Mesodermal cell (in vitro differentiated cells): ENCODE results near the gene LMOD1.
A peak's percentile ranks its signal among the peaks of the same experiment; 100 is the strongest.
"Not testable (repeated sequence)": the region's sequence is repeated elsewhere in the genome, so short reads cannot be mapped to it uniquely, and the experiment has no call there.

Source experiments
- H3K27ac ChIP-seq: 2 replicates; pipeline ENCODE4 v1.7.0; 2013; ENCODE audit warnings: mild to moderate bottlenecking, low read depth, low read length, moderate library complexity; ENCODE audit not compliant: severe bottlenecking
- H3K36me3 ChIP-seq: 2 replicates; pipeline ENCODE4 v1.7.1; 2013; ENCODE audit warnings: mild to moderate bottlenecking, low read length, moderate library complexity; ENCODE audit not compliant: control insufficient read depth, insufficient read depth
- H3K4me1 ChIP-seq: one replicate; pipeline ENCODE4 v1.7.1; 2013; ENCODE audit warnings: mild to moderate bottlenecking, low read length; ENCODE audit not compliant: insufficient read depth, control insufficient read depth, poor library complexity, severe bottlenecking
- H3K4me3 ChIP-seq: 2 replicates; pipeline ENCODE4 v1.7.0; 2013; ENCODE audit warnings: low read length, control low read depth, mild to moderate bottlenecking; ENCODE audit not compliant: insufficient read depth, poor library complexity, severe bottlenecking; ENCODE audit errors: extremely low read depth
- H3K9me3 ChIP-seq: 2 replicates; pipeline ENCODE4 v1.7.1; 2013; ENCODE audit warnings: mild to moderate bottlenecking, low read length, moderate library complexity; ENCODE audit not compliant: control insufficient read depth
- WGBS, 2 experiments: methylation state at CpG; one replicate each; pipeline ENCODE4 v1.1.5; 2013; ENCODE audit warnings: missing lambda C conversion rate in 2 of 2; ENCODE audit not compliant: insufficient coverage in 2 of 2; 5-methylcytosine and 5-hydroxymethylcytosine counted together

The LMOD1 gene

DNA sequence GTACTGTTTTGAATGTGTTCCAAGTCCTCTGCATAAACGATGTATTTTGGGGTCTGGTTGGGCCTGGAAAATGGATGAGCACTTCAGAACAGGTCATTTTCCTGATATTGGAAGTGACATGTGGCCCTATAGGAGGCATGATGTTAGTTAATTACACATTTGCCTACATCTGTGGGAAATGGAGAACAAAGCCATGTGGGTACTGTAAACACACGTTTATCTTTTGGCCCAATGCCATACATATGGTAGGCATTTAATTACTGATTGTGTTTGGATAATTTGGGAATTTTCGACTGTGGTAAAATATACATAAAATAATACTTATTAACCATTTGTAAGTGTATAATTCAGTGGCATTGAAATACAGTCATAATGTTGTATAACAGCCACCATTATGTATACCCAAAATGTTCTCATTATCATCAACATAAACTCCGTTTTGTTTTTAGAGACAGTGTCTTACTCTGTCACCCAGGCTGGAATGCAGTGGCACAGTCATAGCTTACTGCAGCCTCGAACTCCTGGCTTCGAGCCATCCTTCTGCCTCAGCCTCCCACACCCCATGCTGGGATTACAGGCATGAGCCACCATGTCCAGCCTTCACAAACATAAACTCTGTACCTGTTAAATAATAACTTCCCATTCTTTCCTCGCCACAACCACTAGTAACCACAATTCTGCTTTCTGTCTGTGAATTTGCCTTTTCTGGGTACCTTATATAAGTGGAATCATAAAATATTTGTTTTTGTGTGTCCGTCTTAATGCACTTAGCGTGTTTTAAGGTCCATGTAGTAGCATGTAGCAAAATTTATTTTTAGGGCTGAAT, 24.2 kb upstream of the LMOD1 start:
- Histone ChIP-seq H3K36me3 (peaks cover 50% of the 10 kb centered on the region), H3K4me3 (no peak overlapping the region), H3K9me3 (no peaks in the 10 kb centered on the region), H3K4me1 (no peaks in the 10 kb centered on the region), H3K27ac (no peak overlapping the region)
- WGBS, 2 experiments = 98% methylated on average over 4 of the region's 9 CpGs

DNA sequence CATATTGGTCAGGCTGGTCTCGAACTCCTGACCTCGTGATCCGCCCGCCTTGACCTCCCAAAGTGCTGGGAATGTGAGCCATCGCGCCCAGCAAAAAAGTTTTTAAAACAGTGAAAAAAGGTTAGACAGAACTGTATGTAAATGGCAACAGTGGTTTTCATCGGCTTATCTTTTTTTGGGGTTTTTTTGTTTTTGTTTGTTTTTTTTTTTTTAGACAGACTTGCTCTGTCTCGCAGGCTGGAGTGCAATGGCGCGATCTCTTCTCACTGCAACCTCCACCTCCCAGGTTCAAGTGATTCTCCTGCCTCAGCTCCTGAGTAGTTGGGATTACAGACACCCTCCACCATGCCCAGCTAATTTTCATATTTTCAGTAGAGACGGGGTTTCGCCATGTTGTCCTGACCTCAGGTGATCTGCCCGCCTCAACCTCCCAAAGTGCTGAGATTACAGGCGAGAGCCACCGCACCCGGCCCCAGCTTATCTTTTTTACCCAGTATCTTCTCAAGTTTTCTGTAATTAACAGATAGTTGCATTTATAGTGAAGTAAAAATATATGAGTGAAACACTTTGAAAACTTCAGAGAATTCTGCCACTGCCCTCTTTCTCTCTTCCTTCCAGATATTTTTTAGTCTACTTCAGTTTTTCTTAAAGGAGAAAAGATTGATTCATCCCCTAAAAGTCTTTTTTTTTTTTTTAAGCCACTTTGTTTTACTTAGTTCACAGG, 22.0 kb upstream of the LMOD1 start:
- Histone ChIP-seq H3K27ac (no peak overlapping the region), H3K9me3 (no peaks in the 10 kb centered on the region), H3K4me1 (no peaks in the 10 kb centered on the region), H3K4me3 (no peak overlapping the region), H3K36me3 (peaks cover 71% of the 10 kb centered on the region)
- 96 to 98% methylated on average over 11 to 12 of the region's 16 CpGs for WGBS, 2 experiments

DNA sequence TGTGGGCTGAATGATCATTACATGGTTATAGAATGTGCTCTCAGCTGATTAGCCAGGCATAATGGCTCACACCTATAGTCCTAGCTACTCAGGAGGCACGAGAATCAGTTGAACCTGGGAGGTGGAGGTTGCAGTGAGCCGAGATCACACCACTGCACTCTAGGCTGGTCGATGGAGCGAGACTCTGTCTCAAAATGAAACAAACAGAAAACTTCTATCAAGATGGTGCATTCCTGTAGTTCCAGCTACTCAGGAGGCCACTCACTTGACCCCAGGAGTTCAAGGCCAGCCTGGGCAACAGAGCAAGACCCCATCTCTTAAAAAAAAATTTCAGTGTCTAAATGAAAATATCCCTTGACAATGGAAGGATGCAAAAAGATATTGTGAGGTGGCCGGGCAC, 19.8 kb upstream of the LMOD1 start:
- no peaks in the 10 kb centered on the region for H3K4me1 ChIP-seq
- no peak overlapping the region for H3K4me3 ChIP-seq
- peaks cover 93% of the 10 kb centered on the region for H3K36me3 ChIP-seq
- no peaks in the 10 kb centered on the region for H3K9me3 ChIP-seq
- H3K27ac ChIP-seq = no peak overlapping the region
- 85 to 98% methylated on average over 5 of the region's 5 CpGs for WGBS, 2 experiments

DNA sequence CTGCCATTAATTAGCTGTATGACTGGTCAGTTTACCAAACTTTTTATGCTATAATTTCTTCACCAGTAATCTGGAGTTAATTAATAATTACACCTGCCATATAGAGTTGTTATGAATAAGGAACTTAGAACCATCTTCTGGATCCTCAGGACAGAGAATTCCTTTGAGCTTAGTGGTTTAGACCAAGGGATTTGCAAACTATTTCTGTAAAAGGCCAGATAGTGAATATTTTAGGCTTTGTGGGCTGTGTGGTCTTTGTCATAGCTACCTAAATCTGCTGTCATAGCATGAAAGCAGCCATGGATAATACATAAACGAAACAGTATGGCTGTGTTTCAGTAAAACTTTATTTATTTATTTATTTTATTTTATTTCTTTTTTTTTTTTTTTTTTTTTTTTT, 17.9 kb upstream of the LMOD1 start:
- no CpG with 5 or more reads among the region's 1 CpG for WGBS, 2 experiments
- Histone ChIP-seq H3K4me1 (no peaks in the 10 kb centered on the region), H3K4me3 (no peak overlapping the region), H3K27ac (no peak overlapping the region), H3K36me3 (peaks cover 93% of the 10 kb centered on the region), H3K9me3 (no peaks in the 10 kb centered on the region)

DNA sequence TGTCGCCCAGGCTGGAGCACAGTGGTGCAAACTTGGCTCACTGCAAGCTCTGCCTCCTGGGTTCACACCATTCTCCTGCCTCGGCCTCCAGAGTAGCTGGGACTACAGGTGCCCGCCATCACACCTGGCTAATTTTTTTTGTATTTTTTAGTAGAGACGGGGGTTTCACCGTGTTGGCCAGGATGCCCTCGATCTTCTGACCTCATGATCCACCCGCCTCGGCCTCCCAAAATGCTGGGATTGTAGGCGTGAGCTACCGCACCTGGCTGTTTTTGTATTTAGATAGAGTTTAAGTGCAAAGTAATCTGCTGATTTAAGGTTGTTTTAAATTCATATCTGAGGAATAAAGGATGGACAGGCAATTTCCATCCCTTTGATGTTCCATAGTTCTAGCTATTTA, 16.0 kb upstream of the LMOD1 start:
- H3K27ac ChIP-seq, H3K4me3 ChIP-seq, H3K9me3 ChIP-seq, H3K4me1 ChIP-seq: not testable (repeated sequence)
- H3K36me3 ChIP-seq = peaks cover 92% of the 10 kb centered on the region
- 94 to 97% methylated on average over 9 to 10 of the region's 10 CpGs for WGBS, 2 experiments

DNA sequence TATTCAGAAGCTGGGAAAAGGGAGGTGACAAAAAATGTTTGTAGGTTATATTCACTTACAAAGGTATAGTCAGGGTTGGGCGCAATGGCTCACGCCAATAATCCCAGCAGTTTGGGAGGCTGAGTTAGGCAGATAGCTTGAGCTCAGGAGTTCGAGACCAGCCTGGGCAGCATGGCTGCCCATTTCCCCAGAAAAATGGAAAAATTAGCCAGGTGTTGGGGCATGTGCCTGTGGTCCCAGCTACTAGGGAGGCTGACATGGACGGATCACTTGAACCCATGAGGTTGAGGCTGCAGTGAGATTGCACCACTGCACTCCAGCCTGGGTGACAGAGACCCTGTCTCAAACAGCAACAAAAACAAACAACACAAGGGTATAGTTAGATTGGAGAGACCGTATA, 12.0 kb upstream of the LMOD1 start:
- Histone ChIP-seq H3K4me1 (no peaks in the 10 kb centered on the region), H3K36me3 (peaks cover 67% of the 10 kb centered on the region), H3K27ac (no peak overlapping the region), H3K4me3 (no peak overlapping the region), H3K9me3 (no peaks in the 10 kb centered on the region)
- WGBS, 2 experiments = 92 to 100% methylated on average over 4 of the region's 5 CpGs

DNA sequence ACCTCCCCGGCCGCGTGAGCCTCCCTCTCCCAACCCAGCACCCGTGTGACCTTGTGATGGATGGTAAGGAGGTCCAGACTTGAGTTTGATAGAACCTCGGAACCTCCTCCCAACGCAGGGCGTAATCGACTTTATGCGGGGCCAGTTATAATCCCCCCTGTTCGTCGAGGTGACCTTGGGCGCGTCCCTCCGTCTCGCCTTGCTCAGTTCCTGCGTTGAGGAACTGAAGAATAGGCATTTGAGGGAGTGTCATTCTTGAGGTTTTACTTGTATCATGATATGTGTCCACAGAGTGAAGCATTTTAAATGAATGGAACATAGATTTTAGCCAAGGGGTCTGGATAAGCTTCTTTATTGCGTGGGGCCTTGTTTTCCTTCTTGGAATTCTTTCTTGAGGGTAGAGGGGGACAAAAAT, 9.4 kb upstream of the LMOD1 start:
- H3K4me1 ChIP-seq = no peaks in the 10 kb centered on the region
- H3K4me3 ChIP-seq = peak overlapping the region; percentile 93
- H3K27ac ChIP-seq = peak overlapping the region; percentile 54
- peaks cover 41% of the 10 kb centered on the region for H3K36me3 ChIP-seq
- no peaks in the 10 kb centered on the region for H3K9me3 ChIP-seq
- WGBS, 2 experiments = 0% methylated on average over 8 of the region's 17 CpGs

DNA sequence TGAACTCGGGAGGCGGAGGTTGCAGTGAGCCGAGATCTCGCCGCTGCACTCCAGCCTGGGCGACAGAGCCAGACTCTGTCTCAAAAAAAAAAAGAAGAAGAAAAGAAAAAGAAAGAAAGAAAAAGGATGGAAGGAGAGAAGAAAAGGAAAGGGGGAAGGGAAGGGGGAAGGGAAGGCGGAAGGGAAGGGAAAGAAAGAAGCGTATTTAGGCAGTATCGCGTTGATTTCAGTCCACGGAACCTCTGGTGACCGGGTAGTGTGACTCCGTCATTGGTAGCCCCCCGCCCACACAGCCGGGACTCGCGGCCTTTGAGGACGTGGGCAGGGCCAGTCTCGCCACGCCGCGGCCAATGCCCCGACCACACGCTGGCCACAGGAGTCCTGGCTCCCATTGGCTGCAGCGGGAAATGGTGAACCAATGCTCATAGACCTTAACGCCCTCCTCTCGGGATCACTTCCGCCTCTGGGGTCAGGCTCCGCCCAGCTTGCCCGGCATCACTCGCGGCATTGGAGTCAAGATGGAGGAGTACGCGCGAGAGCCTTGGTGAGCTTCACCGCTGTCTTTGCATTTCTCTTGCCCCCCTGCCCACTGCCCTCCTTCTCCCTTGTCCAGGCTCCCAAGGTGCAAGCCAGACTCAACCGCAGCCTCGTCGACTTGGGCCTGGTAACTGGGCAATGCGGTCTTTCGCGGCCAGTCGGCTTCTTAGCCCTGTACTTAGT, 8.8 kb upstream of the LMOD1 start, which contains the start of gene TIMM17A:
TSS of gene TIMM17A (plus strand) at position 495 of the 720 bp plus-strand sequence. CDS start at position 519, 24 bp downstream.
- 1 to 2% methylated on average over 36 of the region's 43 CpGs for WGBS, 2 experiments
- Histone ChIP-seq H3K27ac (peak within 1 kb of the TSS; percentile 82), H3K36me3 (peaks cover 35% of the 10 kb centered on the region), H3K4me3 (peak within 1 kb of the TSS; percentile 93), H3K4me1 (no peaks in the 10 kb centered on the region), H3K9me3 (no peaks in the 10 kb centered on the region)

DNA sequence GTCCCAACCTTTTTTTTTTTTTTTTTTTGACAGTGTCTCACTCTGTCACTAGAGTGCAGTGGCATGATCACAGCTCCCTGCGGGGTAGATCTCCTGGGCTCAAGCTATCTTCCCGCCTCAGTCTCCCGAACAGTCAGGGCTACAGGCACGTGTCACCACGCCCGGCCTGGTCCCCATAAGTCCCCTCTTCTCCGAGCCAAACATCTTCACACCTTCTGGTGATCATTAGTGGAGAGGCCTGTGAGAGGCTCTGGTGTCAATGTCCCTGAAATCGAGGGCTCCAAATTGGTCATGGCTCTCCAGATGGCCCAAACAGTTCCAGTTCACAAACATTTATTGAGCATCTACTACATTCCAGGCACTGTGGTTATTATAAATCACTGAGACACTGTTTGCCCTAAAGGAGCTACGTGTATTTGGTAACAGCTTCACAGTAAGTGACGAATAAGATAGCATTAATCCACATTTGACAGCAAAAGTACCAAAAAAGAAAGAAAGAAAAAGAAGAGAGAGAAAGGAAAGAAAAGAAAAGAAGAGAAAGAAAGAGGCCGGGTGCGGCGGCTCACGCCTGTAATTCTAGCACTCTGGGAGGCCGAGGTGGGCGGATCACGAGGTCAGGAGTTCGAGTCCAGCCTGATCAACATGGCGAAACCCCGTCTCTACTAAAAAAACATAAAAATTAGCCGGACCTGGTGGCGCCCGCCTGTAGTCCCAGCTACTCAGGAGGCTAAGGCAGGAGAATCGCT, 8.1 kb upstream of the LMOD1 start:
- Histone ChIP-seq H3K9me3 (no peaks in the 10 kb centered on the region), H3K4me1 (no peaks in the 10 kb centered on the region), H3K27ac (peak overlapping the region; percentile 82), H3K36me3 (peaks cover 28% of the 10 kb centered on the region), H3K4me3 (peak overlapping the region; percentile 93)
- 68 to 71% methylated on average over 8 to 17 of the region's 24 CpGs for WGBS, 2 experiments

DNA sequence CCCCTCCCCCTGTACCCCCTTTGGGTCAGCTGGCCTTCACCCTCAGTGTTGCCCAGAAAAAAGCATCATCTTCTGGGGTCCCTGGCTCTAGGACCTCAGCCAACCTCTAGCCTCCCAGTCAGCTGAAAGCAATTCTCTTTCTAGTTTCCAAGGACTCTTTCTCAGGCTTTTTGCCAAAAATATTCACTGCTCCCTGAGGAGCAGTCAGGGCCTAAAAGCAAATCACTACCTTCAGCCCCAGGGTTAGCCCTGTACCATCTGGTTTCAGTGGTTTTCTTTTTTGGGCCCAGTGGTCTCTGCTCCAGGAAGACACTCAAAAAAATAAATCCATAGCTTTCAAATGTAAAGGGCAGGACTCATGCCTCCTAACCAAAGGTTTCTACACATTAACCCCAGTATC, 3.1 kb upstream of the LMOD1 start:
- Histone ChIP-seq H3K36me3 (no peaks in the 10 kb centered on the region), H3K27ac (no peak overlapping the region)

More for the DNA sequence above, 3.1 kb upstream of the LMOD1 start:
- H3K4me3 ChIP-seq = no peak overlapping the region
- H3K9me3 ChIP-seq = no peaks in the 10 kb centered on the region
- H3K4me1 ChIP-seq = peaks cover 14% of the 10 kb centered on the region
